Measurements from ENCODE around the gene CYB5D1.

DNA sequence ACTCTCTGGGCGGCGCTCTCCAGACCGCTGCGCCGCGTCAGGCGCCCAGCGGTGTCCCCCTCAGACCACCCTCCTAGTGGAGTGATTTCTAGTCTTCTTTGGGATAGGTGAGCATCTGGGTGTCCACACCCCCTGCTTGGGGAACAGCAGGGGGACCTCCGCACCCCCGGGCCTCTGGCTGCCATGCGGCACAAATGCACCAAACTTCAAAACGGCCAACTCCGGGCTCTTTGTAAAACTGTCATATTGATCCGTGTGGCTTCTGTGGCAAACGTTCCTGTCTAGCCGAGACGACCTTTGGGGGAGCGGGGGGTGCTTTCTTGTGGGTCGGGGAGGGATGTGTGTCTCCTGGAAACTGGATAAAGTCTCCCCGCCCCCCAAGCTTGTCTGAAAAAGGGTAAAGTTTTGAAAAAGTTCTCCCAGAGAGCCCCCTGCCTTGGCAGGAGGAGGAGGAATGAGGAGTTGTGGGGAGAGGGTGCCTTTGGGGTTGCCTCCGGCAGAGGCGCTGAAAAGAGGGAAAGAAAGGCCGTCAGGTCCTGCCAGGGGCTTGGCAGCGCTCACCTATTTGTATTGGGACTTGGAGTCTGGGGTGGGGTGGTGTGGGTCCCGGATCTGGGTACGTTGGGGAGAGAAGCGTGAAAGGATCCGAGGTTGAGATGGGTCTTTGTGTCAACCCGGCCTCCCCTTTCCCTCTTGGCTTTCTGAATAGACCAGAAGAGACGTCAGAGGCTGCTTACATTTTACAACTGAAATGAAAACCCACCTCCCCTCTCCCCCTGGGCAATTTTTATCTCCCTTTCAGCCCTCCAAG lies 28.6 kb downstream of the CYB5D1 start:
- peak in 1 of 3 donors; percentile 2 for TF ChIP-seq POLR2A (IDR thresholded peaks at IDR 0.05)
- TF ChIP-seq, protein P1, sequence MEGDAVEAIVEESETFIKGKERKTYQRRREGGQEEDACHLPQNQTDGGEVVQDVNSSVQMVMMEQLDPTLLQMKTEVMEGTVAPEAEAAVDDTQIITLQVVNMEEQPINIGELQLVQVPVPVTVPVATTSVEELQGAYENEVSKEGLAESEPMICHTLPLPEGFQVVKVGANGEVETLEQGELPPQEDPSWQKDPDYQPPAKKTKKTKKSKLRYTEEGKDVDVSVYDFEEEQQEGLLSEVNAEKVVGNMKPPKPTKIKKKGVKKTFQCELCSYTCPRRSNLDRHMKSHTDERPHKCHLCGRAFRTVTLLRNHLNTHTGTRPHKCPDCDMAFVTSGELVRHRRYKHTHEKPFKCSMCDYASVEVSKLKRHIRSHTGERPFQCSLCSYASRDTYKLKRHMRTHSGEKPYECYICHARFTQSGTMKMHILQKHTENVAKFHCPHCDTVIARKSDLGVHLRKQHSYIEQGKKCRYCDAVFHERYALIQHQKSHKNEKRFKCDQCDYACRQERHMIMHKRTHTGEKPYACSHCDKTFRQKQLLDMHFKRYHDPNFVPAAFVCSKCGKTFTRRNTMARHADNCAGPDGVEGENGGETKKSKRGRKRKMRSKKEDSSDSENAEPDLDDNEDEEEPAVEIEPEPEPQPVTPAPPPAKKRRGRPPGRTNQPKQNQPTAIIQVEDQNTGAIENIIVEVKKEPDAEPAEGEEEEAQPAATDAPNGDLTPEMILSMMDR (IDR thresholded peaks at IDR 0.05) = no peak

Measured in body of pancreas (tissue), 4 donors.